ENCODE results near the gene DRC7. TPM values are rescaled to one million over a fixed set of nuclear protein-coding genes. Genes with fewer than 3 reads are reported as not detected.

Gene DRC7
- polyA plus RNA-seq, 1 donor from 2014 or later, result not detected

DNA sequence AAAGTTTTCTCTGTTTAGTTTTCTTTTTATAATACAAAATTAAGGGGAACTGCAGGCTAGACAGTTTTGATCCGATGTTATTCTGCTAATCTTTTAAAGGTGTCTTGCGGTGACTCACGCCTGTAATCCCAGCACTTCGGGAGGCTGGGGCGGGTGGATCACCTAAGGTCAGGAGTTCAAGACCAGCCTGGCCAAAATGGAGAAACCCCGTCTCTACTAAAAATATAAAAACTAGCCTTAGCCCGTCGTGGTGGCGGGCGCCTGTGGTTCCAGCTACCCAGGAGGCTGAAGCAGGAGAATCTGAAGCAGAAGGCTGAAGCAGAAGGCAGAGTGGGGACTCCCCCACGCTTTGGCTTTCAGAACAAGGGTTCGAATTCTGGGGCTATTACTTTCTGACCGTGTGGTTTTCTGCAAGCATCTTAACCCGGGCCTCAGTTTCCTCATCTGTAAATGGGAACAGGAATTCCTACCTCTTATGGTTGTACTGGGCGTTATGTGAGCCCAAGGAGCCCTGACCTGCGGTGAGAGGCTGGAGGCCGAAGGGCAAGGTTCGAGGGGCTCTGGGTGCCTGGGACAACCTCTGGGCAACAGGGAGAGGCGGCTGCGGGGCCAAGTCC, 39.8 kb downstream of the DRC7 start:
- Mint-ChIP-seq H3K27me3 (peaks cover 2% of the 10 kb centered on the region), H3K4me1 (peaks cover 8 to 14% (median 9%) of the 10 kb centered on the region in 3 donors), H3K9me3 (peaks cover 0 to 10% (median 0%) of the 10 kb centered on the region in 3 donors), H3K4me3 (peak overlapping the region; percentile 91 to 99 (median 97)), H3K36me3 (peaks cover 2% of the 10 kb centered on the region), H3K27ac (peak overlapping the region in 2 of 3 donors; percentile 89 to 98)

DNA sequence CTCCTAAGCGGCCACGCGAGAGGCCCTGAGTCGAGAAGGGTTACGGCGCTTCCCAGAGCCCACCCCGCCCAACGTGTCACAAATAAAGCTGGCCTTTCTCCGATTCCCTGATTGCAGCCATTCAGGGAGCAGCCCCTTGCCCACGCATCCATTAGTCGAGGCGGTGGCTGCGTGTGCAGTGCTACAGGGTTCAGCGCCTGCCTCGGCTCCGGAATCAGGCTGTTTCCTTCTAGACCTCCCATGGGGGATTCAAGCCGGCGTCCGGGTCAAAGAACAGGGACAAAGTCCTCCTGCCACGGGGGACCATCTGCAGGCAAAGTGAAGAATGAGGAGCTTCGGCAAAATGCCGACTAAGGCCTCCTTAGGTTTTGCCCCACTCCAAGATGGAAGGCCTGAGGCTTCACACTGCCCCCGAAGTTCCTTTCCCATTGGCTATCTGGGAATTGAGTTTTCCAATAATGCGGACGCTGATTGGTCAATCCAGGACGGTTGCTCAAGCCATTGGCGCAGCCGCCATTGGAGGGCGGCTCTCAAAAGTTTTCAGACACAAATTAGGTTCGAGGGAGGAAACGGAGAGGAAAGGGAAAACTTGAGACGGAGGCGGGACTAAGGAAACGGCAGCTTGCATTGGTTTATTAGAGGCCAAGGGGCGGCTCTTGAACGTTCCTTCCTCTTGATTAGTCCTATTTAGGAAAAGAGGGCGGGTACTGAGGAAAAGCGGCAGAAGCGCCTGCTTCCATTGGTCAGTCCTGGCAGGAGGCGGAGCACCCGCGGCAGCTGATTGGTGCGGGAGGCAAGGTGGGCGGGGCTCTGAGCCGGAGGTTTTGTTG, 40.5 kb downstream of the DRC7 start:
- peaks cover 2% of the 10 kb centered on the region for H3K36me3 Mint-ChIP-seq
- H3K27ac Mint-ChIP-seq, result peak overlapping the region; percentile 89 to 98 (median 94)
- H3K4me1 Mint-ChIP-seq, result peaks cover 8 to 14% (median 9%) of the 10 kb centered on the region in 3 donors
- H3K27me3 Mint-ChIP-seq, result peaks cover 2% of the 10 kb centered on the region
- peak overlapping the region; percentile 91 to 99 (median 97) for H3K4me3 Mint-ChIP-seq
- H3K9me3 Mint-ChIP-seq, result peaks cover 0 to 10% (median 0%) of the 10 kb centered on the region in 3 donors

DNA sequence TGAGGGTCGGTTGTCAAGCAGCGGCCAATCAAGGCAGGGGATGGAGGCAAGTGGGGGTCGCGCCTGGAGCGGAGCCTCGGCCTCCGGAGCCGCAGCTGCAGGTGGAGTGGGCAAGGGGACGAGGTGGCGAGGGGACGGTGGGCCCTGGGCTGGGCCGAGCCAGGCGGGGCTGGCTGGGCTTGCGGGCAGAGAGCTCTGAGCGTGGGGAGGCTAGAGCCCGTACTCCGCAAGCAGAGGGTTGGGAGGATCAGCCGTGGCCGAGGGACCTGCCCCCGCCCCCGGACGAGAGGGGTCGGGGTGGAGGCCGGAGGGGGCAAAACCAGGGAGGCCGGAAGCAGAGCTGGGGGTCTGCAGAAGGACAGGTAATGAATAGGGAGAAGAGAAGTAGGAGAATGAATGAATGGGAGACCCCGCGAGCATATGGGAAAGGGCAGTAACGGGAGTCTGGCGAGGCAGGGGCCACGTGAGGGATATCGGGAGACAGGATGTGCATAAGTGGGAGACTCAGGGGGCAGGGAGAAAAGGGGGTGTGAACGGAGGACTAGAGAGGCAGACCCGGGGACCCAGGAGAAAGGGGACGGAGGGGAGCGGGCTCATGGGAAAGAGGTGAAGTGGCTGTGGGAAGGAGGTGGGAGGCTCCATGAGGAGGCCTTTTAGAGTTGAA, 41.3 kb downstream of the DRC7 start, which contains the start of gene KATNB1:
Gene KATNB1 (plus strand): TSS at position 16 of the 664 bp plus-strand sequence. CDS start 1,474 bp downstream, outside the sequence.
- Mint-ChIP-seq H3K4me3 (peak within 1 kb of the TSS; percentile 91 to 99 (median 97)), H3K27me3 (peaks cover 2% of the 10 kb centered on the region), H3K27ac (peak within 1 kb of the TSS; percentile 89 to 98 (median 94)), H3K4me1 (peaks cover 8 to 14% (median 9%) of the 10 kb centered on the region in 3 donors), H3K36me3 (peaks cover 2% of the 10 kb centered on the region), H3K9me3 (peaks cover 0 to 10% (median 0%) of the 10 kb centered on the region in 3 donors)

DNA sequence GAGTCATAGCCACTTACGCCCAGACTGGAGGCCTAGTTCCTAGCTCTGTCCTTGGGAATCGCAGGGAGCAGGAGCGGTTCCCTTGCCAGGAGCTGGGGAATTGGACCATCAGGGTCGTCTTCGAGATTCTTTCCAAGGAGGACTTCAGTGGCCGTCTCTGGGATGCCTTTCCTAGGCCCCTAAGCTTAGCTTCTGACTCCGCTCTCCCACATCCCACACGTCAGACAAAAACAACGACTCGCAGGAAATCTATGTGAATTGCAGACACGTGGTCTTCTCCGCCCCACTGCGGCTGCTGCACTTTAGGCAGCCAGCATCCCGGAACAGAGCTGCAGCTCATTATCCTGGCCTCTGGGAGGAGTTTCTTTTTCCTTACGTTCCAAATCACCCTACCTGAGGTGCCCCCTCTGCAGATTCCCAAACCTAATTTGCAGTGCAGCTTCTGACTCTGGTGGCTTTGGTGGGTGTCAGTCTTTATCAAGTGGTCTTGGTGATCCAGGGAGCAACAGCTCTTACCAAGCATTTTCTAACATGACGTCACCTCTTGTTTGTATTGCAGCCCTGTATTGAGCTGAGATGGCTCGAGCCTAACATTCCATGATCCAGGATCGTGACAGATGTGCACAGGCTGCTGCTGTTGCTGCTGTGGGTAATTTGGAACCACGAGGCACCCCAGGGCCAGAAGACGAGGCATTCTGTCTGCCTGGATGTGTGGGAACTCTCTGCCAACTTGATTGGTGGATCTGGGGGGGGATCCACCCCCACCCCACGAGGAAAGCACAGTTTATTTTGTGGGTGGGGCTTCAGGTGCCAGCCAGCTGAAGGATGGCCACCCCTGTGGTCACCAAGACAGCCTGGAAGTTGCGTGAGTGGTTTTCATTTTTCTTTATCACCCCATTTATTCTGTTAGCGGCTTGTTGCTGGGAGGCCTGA, 42.1 kb downstream of the DRC7 start:
- Mint-ChIP-seq H3K4me1 (peaks cover 8 to 14% (median 11%) of the 10 kb centered on the region in 3 donors), H3K36me3 (peaks cover 3% of the 10 kb centered on the region), H3K27me3 (peaks cover 2% of the 10 kb centered on the region), H3K27ac (peak overlapping the region in 2 of 3 donors; percentile 59 to 94), H3K9me3 (peaks cover 0 to 10% (median 0%) of the 10 kb centered on the region in 3 donors), H3K4me3 (peak overlapping the region; percentile 91 to 99 (median 97))

DNA sequence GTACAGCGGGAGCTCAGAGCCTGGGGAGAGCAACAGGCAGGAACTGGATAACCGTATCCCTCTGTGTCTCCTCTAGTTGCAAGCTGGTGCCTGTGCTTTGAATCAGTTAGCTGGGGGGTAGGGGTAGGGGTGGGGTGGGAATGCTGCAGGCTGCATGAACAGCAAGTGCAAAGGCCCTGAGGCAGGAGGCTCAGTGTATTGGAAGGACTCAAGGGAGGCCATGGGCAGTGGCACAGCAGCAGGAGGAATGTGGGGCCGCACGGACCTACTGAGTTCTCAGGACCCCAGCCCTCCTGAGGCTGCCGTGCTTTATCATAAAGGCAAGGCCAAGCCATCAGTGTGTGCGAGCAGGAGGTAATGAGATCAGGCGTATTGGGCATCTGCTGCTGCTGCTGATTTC, 44.2 kb downstream of the DRC7 start:
- H3K9me3 Mint-ChIP-seq, result no peaks in the 10 kb centered on the region
- peak overlapping the region in 1 of 4 donors; percentile 36 for H3K4me3 Mint-ChIP-seq
- peaks cover 3% of the 10 kb centered on the region for H3K36me3 Mint-ChIP-seq
- peaks cover 2% of the 10 kb centered on the region for H3K27me3 Mint-ChIP-seq
- H3K27ac Mint-ChIP-seq, result peak overlapping the region in 1 of 3 donors; percentile 35
- peaks cover 8 to 14% (median 11%) of the 10 kb centered on the region in 3 donors for H3K4me1 Mint-ChIP-seq

DNA sequence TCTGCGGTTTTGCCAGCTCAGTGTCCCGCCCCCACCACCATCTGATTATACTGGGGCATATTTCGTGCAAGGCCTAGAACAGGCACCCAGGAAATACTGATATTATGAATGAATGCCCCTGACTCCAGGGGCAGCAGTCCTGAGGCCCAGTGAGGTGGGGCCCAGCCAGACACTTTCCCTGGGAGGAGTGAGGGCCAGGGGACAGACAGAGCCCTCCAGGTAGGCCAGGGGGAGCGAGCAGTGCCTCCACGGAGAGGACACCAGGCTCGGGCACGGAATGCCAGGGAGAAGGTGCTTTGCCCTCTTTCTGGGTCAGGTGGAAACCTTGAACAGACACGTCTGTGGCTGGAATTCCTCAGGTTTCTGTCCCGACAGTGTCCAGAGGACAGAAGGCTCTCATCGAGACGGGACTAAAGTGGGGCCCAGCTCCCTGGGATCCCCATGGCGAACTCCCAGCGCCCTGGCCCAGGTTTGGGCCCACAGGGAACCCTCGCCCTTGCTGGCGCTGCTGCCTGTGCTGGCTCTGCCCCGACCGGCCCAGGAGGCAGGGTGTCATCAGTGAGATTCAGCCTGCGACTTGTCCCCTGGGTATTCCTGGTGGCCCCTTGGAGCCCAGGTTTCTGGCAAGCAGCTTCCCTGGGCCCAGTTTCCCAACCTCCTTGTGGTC, 45.3 kb downstream of the DRC7 start:
- no peaks in the 10 kb centered on the region for H3K9me3 Mint-ChIP-seq
- peaks cover 3% of the 10 kb centered on the region for H3K36me3 Mint-ChIP-seq
- H3K27me3 Mint-ChIP-seq, result peaks cover 2% of the 10 kb centered on the region
- H3K4me1 Mint-ChIP-seq, result peaks cover 8 to 12% (median 11%) of the 10 kb centered on the region in 3 donors
- H3K27ac Mint-ChIP-seq, result no peak overlapping the region
- no peak overlapping the region for H3K4me3 Mint-ChIP-seq

DNA sequence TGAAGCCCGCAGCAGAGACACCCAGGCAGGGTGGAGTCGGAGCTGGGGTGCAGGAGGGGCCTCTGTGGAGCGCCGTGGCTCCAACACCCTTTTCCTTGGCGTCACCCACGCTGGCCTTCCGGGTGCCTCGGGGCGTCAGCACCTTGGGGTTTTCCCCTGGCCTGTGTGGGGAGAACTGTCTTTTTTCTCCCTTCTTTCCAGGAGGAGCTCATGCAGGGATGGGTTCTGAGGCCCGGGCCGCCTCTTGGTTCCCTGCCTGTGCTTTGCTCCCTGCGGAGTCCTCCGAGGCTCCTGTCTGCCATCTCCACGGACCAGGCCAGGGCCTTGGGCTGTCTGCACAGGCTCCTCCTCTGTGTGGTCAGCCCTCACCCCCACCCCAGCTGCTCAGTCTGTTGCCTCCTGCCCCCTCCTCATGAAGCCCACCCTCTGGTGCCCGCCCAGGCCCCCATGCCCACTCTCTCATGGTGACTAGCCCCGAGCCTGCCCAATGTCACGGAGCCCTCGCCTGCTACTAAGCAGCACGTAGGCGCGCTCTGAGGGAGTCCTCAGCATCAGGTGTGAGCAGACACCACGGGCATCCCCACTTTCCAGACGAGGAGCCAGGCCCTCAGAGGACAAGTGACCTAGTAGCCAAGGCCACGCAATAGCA, 45.9 kb downstream of the DRC7 start:
- Mint-ChIP-seq H3K4me1 (peaks cover 2 to 11% (median 9%) of the 10 kb centered on the region in 3 donors), H3K27ac (no peak overlapping the region), H3K9me3 (no peaks in the 10 kb centered on the region), H3K4me3 (no peak overlapping the region), H3K36me3 (peaks cover 2% of the 10 kb centered on the region), H3K27me3 (no peaks in the 10 kb centered on the region)

DNA sequence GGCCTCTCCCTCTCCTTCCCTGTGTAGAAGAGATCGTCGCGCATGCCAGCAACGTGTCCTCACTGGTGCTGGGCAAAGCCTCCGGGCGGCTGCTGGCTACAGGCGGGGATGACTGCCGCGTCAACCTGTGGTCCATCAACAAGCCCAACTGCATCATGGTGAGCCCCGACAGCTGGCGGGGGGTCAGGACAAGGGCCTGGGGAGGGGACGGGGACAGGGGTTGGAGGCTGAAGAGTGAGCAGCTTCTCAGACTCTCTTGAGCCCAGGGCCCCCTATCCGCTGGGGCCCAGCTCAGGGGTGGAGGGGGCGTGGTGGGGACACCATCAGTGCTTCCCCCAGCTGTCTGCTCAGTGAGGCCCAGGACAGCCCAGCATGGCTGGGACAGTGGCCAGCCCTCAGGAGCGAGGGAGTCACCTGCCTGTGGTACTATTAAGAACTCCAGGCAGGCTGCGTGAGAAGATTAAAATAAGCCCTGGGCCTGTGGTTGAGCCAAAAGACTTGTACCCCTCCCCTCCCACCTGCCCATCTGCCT, 47.1 kb downstream of the DRC7 start:
- H3K9me3 Mint-ChIP-seq, result no peaks in the 10 kb centered on the region
- peaks cover 0 to 3% (median 2%) of the 10 kb centered on the region in 3 donors for H3K4me1 Mint-ChIP-seq
- H3K4me3 Mint-ChIP-seq, result no peak overlapping the region
- H3K36me3 Mint-ChIP-seq, result peaks cover 1% of the 10 kb centered on the region
- no peak overlapping the region for H3K27ac Mint-ChIP-seq
- no peaks in the 10 kb centered on the region for H3K27me3 Mint-ChIP-seq

DNA sequence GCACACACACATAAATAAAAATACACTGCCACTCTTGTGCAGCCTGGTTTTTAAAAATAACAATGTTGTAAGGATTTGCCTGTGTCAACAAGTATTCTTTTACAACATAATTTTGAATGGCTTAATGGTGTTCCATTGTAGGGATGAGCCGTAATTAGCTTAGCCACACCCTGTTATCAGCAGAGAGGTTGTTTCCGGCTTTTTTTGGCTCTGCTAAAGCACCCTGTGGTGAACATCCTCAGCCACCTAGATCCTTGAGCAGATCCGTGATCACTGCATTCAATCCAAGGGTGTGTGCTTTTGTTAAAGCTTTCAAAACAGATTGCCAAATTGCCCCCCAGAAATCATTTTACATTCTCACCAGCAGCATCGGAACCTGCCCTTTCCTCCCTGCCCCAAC, 47.9 kb downstream of the DRC7 start:
- H3K36me3 Mint-ChIP-seq, result peaks cover 1% of the 10 kb centered on the region
- no peaks in the 10 kb centered on the region for H3K27me3 Mint-ChIP-seq
- H3K4me3 Mint-ChIP-seq, result no peak overlapping the region
- H3K27ac Mint-ChIP-seq, result no peak overlapping the region
- no peaks in the 10 kb centered on the region for H3K9me3 Mint-ChIP-seq
- peaks cover 0 to 2% (median 0%) of the 10 kb centered on the region in 3 donors for H3K4me1 Mint-ChIP-seq

DNA sequence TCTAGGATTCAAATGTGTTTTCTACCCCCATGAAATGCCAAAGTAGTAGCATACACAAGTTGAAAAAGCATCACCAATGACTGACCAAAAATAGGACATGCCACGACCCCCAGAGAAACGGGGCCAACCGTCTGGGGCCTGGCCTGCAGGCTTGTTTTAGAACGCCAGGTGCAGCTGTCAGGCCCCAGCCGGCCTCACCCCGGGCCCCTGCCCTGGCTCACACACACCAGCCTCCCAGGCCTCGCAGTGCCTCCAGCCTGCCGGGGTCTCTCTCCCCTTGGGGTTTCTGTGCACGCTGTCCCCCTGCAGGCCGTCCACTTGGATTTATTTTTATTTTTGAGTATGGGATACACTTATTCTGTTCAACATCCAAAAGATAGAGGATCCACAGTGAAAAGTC, 48.9 kb downstream of the DRC7 start:
- no peaks in the 10 kb centered on the region for H3K27me3 Mint-ChIP-seq
- H3K27ac Mint-ChIP-seq, result no peak overlapping the region
- peaks cover 1% of the 10 kb centered on the region for H3K36me3 Mint-ChIP-seq
- H3K4me3 Mint-ChIP-seq, result no peak overlapping the region
- peaks cover 0 to 2% (median 0%) of the 10 kb centered on the region in 3 donors for H3K4me1 Mint-ChIP-seq
- no peaks in the 10 kb centered on the region for H3K9me3 Mint-ChIP-seq

DNA sequence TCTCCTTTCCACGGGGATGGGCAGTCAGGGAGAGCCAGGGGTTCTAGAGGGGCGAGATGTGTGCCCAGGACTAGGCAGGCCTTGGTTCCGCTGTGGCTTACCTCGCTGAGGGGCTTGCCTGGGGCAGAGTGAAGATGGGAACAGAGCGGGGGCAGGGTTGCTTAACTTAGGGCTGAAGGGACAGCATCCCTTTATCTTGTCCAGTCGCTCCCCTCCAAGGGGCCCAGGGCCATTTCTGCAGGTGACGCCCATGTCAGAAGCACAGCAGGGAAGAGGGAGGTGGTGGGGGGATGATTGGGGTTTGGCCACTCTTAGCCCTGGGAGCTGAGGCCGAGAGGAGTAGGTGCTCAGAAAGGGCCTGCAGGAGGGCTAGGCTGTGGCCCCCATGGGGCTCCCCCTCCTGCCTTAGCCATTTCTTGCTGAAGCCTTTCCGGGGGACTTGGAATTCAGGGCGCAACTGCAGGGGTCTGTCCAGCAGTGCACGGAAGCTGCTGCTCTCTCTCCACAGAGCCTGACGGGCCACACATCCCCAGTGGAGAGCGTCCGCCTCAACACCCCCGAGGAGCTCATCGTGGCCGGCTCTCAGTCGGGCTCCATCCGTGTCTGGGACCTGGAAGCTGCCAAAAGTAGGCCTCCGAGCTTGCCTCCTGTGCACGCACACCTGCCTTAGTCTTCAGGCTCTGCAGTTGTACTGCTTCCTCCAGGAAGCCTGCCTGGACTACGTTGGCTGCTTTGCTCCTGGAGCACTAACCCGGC, 49.5 kb downstream of the DRC7 start:
- Mint-ChIP-seq H3K27ac (no peak overlapping the region), H3K9me3 (no peaks in the 10 kb centered on the region), H3K4me1 (peaks cover 0 to 2% (median 0%) of the 10 kb centered on the region in 3 donors), H3K4me3 (no peak overlapping the region), H3K36me3 (peaks cover 1% of the 10 kb centered on the region), H3K27me3 (no peaks in the 10 kb centered on the region)

DNA sequence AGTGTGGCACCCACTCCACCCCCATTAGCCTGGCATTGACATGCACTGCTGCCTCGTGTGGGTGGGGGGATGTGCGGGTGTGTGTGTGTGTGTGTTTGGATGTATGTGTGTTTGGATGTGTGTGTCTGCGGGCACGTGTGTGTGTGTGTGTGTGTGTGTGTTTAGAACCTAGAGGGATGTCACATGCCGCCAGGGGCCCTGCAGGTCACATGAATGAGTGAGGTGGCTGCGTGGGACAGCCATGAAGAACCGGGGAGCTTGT, 50.0 kb downstream of the DRC7 start:
- H3K27ac Mint-ChIP-seq, result no peak overlapping the region
- no peaks in the 10 kb centered on the region for H3K9me3 Mint-ChIP-seq
- no peak overlapping the region for H3K4me3 Mint-ChIP-seq
- H3K27me3 Mint-ChIP-seq, result no peaks in the 10 kb centered on the region
- H3K4me1 Mint-ChIP-seq, result peaks cover 0 to 4% (median 0%) of the 10 kb centered on the region in 3 donors
- peaks cover 1% of the 10 kb centered on the region for H3K36me3 Mint-ChIP-seq

DNA sequence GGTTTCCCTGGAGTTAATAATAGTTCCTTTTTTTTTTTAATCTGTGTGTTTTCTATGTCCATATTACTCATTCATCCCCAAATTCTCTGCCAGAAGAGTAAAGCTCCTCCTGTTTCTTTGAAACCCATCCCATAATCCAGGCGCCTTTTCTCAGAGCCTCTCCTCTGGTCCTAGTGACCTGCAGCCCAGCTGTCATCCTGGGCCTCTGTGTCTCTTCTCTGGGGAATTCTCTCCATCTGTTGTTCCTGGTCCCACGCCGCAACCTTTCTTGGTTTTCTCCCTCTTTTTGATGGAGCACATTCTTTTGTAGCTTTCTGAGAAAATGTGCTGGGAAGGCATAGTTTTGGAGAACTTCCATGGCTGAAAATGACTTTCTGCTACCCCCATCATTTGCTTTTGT, 51.2 kb downstream of the DRC7 start:
- Mint-ChIP-seq H3K27me3 (no peaks in the 10 kb centered on the region), H3K9me3 (no peaks in the 10 kb centered on the region), H3K27ac (no peak overlapping the region), H3K4me1 (peaks cover 0 to 4% (median 0%) of the 10 kb centered on the region in 3 donors), H3K36me3 (peaks cover 4% of the 10 kb centered on the region), H3K4me3 (peak overlapping the region in 1 of 4 donors; percentile 18)
